BLaER1 treated with 17β-estradiol and CSF1 and Interleukin-3, amounts not matched to agents 10 nM and 100 nM (cell line): ENCODE results near the gene ZNF260.

ENCODE experiments used
- H3K27ac ChIP-seq, 11 experiments: shearing (Covaris generic); formaldehyde crosslinking; 2 replicates each; pipeline ENCODE4 v1.8.1; 2022
- H3K27me3 ChIP-seq, 11 experiments: shearing (Covaris generic); formaldehyde crosslinking; 2 replicates each; pipeline ENCODE4 v1.8.1; 2022
- H3K36me3 ChIP-seq, 11 experiments: shearing (Covaris generic); formaldehyde crosslinking; 2 replicates each; pipeline ENCODE4 v1.8.1; 2022
- H3K4me1 ChIP-seq, 10 experiments: shearing (Covaris generic); formaldehyde crosslinking; 2 replicates each; pipeline ENCODE4 v1.8.1; 2022
- H3K4me2 ChIP-seq, 11 experiments: shearing (Covaris generic); formaldehyde crosslinking; 2 replicates each; pipeline ENCODE4 v1.8.1; 2022
- H3K4me3 ChIP-seq, 10 experiments: shearing (Covaris generic); formaldehyde crosslinking; 2 replicates each; pipeline ENCODE4 v1.8.1; 2022
- H3K9ac ChIP-seq, 11 experiments: shearing (Covaris generic); formaldehyde crosslinking; 2 replicates each; pipeline ENCODE4 v1.8.1; 2022
- H3K9me3 ChIP-seq, 11 experiments: shearing (Covaris generic); formaldehyde crosslinking; replicated peaks in 1 of 11; 2 replicates each; pipeline ENCODE4 v1.8.1; 2022
- H4K20me1 ChIP-seq, 11 experiments: shearing (Covaris generic); formaldehyde crosslinking; 2 replicates each; pipeline ENCODE4 v1.8.1; 2022
- Cebpa-rat ChIP-seq, 11 experiments: shearing (Covaris generic); IDR thresholded peaks; 2 replicates each; pipeline ENCODE4 v1.8.1; 2022

The ZNF260 gene

GRCh38 chr19:36528194-36528920 is at the start of gene ZNF260:
Gene ZNF260, minus strand, starts transcription at chr19:36528271. Its CDS starts 13,033 bp downstream, at chr19:36515238.
- H3K4me2 ChIP-seq, result peak within 1 kb of the TSS; percentile 69 to 96 (median 87)
- peaks cover 43 to 68% (median 56%) of the 10 kb centered on the region in 11 experiments for H3K36me3 ChIP-seq
- peak within 1 kb of the TSS; percentile 68 to 86 (median 78) for H3K4me3 ChIP-seq
- H3K4me1 ChIP-seq, result peaks cover 12 to 20% (median 16%) of the 10 kb centered on the region in 10 experiments; a peak in 18 of 20 replicates
- no peak for TF ChIP-seq Cebpa-rat (IDR thresholded peaks at IDR 0.05)
- no peaks in the 10 kb centered on the region; a peak in 1 of 22 replicates for H4K20me1 ChIP-seq
- H3K27ac ChIP-seq, result peak within 1 kb of the TSS; percentile 81 to 97 (median 94)
- no peaks in the 10 kb centered on the region for H3K27me3 ChIP-seq
- H3K9me3 ChIP-seq, result peaks cover 66 to 80% (median 72%) of the 10 kb centered on the region in 11 experiments
- peak within 1 kb of the TSS; percentile 86 to 95 (median 90) for H3K9ac ChIP-seq

GRCh38 chr19:36577271-36577996 is 49.4 kb upstream of the ZNF260 start:
- Histone ChIP-seq H3K4me2 (no peak overlapping the region), H3K9ac (no peak overlapping the region), H3K27me3 (no peaks in the 10 kb centered on the region), H4K20me1 (peaks cover 0 to under 1% (median 0%) of the 10 kb centered on the region in 11 experiments; a peak in 2 of 22 replicates), H3K4me1 (peaks cover 10 to 14% (median 13%) of the 10 kb centered on the region in 10 experiments; a peak in 19 of 20 replicates), H3K4me3 (peak overlapping the region in 6 of 10 experiments; percentile 3 to 35 (median 18); a peak in 6 of 20 replicates), H3K9me3 (peaks cover 69 to 80% (median 74%) of the 10 kb centered on the region in 11 experiments), H3K36me3 (peaks cover 69 to 80% (median 76%) of the 10 kb centered on the region in 11 experiments), H3K27ac (no peak overlapping the region)
- no peak for TF ChIP-seq Cebpa-rat (IDR thresholded peaks at IDR 0.05)

- Histone ChIP-seq H3K36me3 (peaks cover 57 to 76% (median 70%) of the 10 kb centered on the region in 11 experiments), H3K4me2 (peak overlapping the region; percentile 84 to 99 (median 92)), H3K9me3 (peaks cover 53 to 80% (median 67%) of the 10 kb centered on the region in 11 experiments), H3K4me1 (peaks cover 15 to 25% (median 23%) of the 10 kb centered on the region in 10 experiments; a peak in 19 of 20 replicates), H4K20me1 (peaks cover 0 to 8% (median 0%) of the 10 kb centered on the region in 11 experiments; a peak in 2 of 22 replicates), H3K4me3 (peak overlapping the region; percentile 75 to 91 (median 82); a peak in 17 of 20 replicates), H3K9ac (peak overlapping the region in 3 of 11 experiments; percentile 92 to 96 (median 96); a peak in 4 of 22 replicates), H3K27me3 (no peaks in the 10 kb centered on the region), H3K27ac (peak overlapping the region in 1 of 11 experiments; percentile 97; a peak in 1 of 22 replicates)
- TF ChIP-seq Cebpa-rat (IDR thresholded peaks at IDR 0.05), result no peak
Observed at GRCh38 chr19:36574741-36575140, 46.7 kb upstream of the ZNF260 start.

GRCh38 chr19:36573895-36574720 is 46.0 kb upstream of the ZNF260 start:
- Histone ChIP-seq H3K4me2 (peak overlapping the region; percentile 84 to 99 (median 92)), H3K27ac (peak overlapping the region; percentile 84 to 97 (median 91)), H3K4me1 (peaks cover 15 to 25% (median 23%) of the 10 kb centered on the region in 10 experiments; a peak in 19 of 20 replicates), H3K4me3 (peak overlapping the region; percentile 75 to 91 (median 82)), H3K27me3 (no peaks in the 10 kb centered on the region), H3K9me3 (peaks cover 53 to 80% (median 67%) of the 10 kb centered on the region in 11 experiments), H3K36me3 (peaks cover 57 to 76% (median 70%) of the 10 kb centered on the region in 11 experiments), H4K20me1 (peaks cover 0 to 8% (median 0%) of the 10 kb centered on the region in 11 experiments; a peak in 2 of 22 replicates), H3K9ac (peak overlapping the region; percentile 87 to 97 (median 92))
- TF ChIP-seq Cebpa-rat (IDR thresholded peaks at IDR 0.05), result no peak

- peaks cover 0 to 8% (median 0%) of the 10 kb centered on the region in 11 experiments; a peak in 2 of 22 replicates for H4K20me1 ChIP-seq
- H3K9ac ChIP-seq, result peak within 1 kb of the TSS; percentile 87 to 97 (median 92)
- peak within 1 kb of the TSS; percentile 75 to 91 (median 82) for H3K4me3 ChIP-seq
- H3K4me2 ChIP-seq, result peak within 1 kb of the TSS; percentile 84 to 99 (median 93)
- H3K36me3 ChIP-seq, result peaks cover 57 to 76% (median 70%) of the 10 kb centered on the region in 11 experiments
- peaks cover 15 to 25% (median 23%) of the 10 kb centered on the region in 10 experiments; a peak in 19 of 20 replicates for H3K4me1 ChIP-seq
- peak within 1 kb of the TSS; percentile 84 to 97 (median 91) for H3K27ac ChIP-seq
- H3K27me3 ChIP-seq, result no peaks in the 10 kb centered on the region
- peaks cover 53 to 80% (median 67%) of the 10 kb centered on the region in 11 experiments for H3K9me3 ChIP-seq
- no peak for TF ChIP-seq Cebpa-rat (IDR thresholded peaks at IDR 0.05)
Observed at GRCh38 chr19:36573020-36573894, 45.2 kb upstream of the ZNF260 start, which contains the start of gene ZNF529. Gene ZNF529, minus strand, starts transcription at chr19:36573292. Its CDS starts 946 bp downstream, at chr19:36572346.

- H3K27me3 ChIP-seq, result no peaks in the 10 kb centered on the region
- peak overlapping the region; percentile 84 to 97 (median 91) for H3K27ac ChIP-seq
- peaks cover 53 to 80% (median 67%) of the 10 kb centered on the region in 11 experiments for H3K9me3 ChIP-seq
- no peak for TF ChIP-seq Cebpa-rat (IDR thresholded peaks at IDR 0.05)
- H4K20me1 ChIP-seq, result peaks cover 0 to 8% (median 0%) of the 10 kb centered on the region in 11 experiments; a peak in 2 of 22 replicates
- H3K36me3 ChIP-seq, result peaks cover 57 to 76% (median 70%) of the 10 kb centered on the region in 11 experiments
- peak overlapping the region; percentile 84 to 96 (median 93) for H3K4me2 ChIP-seq
- H3K9ac ChIP-seq, result peak overlapping the region; percentile 87 to 97 (median 92)
- peak overlapping the region; percentile 75 to 91 (median 82) for H3K4me3 ChIP-seq
- peaks cover 15 to 25% (median 23%) of the 10 kb centered on the region in 10 experiments; a peak in 19 of 20 replicates for H3K4me1 ChIP-seq
Observed at GRCh38 chr19:36572593-36573019, 44.5 kb upstream of the ZNF260 start.

GRCh38 chr19:36564391-36564790 is 36.3 kb upstream of the ZNF260 start:
- Histone ChIP-seq H3K27ac (no peak overlapping the region), H3K4me1 (no peaks in the 10 kb centered on the region), H3K4me2 (no peak overlapping the region), H3K4me3 (peak overlapping the region in 4 of 10 experiments; percentile 3 to 29 (median 10); a peak in 1 of 20 replicates), H4K20me1 (no peaks in the 10 kb centered on the region; a peak in 2 of 22 replicates), H3K36me3 (peaks cover 98 to 100% (median 100%) of the 10 kb centered on the region in 11 experiments), H3K27me3 (no peaks in the 10 kb centered on the region), H3K9me3 (peaks cover 99 to 100% (median 100%) of the 10 kb centered on the region in 11 experiments), H3K9ac (no peak overlapping the region)
- no peak for TF ChIP-seq Cebpa-rat (IDR thresholded peaks at IDR 0.05)
